Endothelial cell of umbilical vein (primary cell): ENCODE data around the gene KRT86. TPM values are rescaled to one million over a fixed set of nuclear protein-coding genes. Genes with fewer than 3 reads are reported as not detected.

Experiments used
- BruUV-seq: library from RNA; stranded (reverse); fragments of 400-500 nt; replicated peaks from 2 replicates; lab custom pipeline; 2021; lab: Mats Ljungman, UMichigan
- CTCF ChIA-PET: fragments of 300-600, 350-600 bp; sonication (Branson Sonifier 250); formaldehyde crosslinking; loops from one replicate; lab custom pipeline; 2021; ENCODE audit warnings: antibody characterized with exemption, inconsistent platforms; lab: Charles Lee
- POLR2A ChIA-PET: fragments of 300-600, 350-600 bp; sonication (Branson Sonifier 250); formaldehyde crosslinking; loops from one replicate; lab custom pipeline; 2021; ENCODE audit warnings: antibody characterized with exemption, inconsistent platforms; lab: Charles Lee
- DNase-seq: peaks from one replicate; pipeline ENCODE4 v3.0.0-alpha.2; 2011; ENCODE audit warnings: low read depth, low spot score
- FAIRE-seq: peaks from 2 replicates; lab custom pipeline; 2011; peaks lifted over from hg19 to GRCh38; lab: Jason Lieb, UNC
- H2AFZ ChIP-seq: 2 replicates; pipeline ENCODE4 v1.6.0; 2012; ENCODE audit warnings: low read depth, low read length, control low read depth, inconsistent platforms
- H3K27ac ChIP-seq: 2 replicates; pipeline ENCODE4 v1.5.1; 2011; ENCODE audit warnings: low read depth, mild to moderate bottlenecking, control low read depth, low read length, moderate library complexity; ENCODE audit not compliant: insufficient read depth
- H3K27me3 ChIP-seq, 2 experiments: 2 replicates each; pipeline versions ENCODE4 v1.6.0 to v1.6.1; 2011; ENCODE audit warnings: low read length in 2 of 2, mixed read lengths in 1 of 2; ENCODE audit not compliant: control insufficient read depth in 2 of 2, insufficient read depth in 2 of 2
- H3K36me3 ChIP-seq, 2 experiments: 2 replicates in 1 of 2; 3 replicates in 1 of 2; pipeline ENCODE4 v1.5.1; 2011; ENCODE audit warnings: low read length in 2 of 2, mild to moderate bottlenecking in 1 of 2, moderate library complexity in 1 of 2; ENCODE audit not compliant: control insufficient read depth in 2 of 2, insufficient read depth in 2 of 2; ENCODE audit errors: extremely low read depth in 1 of 2
- H3K4me1 ChIP-seq: 3 replicates; pipeline ENCODE4 v1.5.1; 2011; ENCODE audit warnings: mild to moderate bottlenecking, low read length; ENCODE audit not compliant: control insufficient read depth, insufficient read depth; ENCODE audit errors: extremely low read depth
- H3K4me2 ChIP-seq: 2 replicates; pipeline ENCODE4 v1.6.1; 2011; ENCODE audit warnings: low read length, control low read depth, mixed read lengths; ENCODE audit not compliant: insufficient read depth
- H3K4me3 ChIP-seq, 3 experiments: fragments of 200-600 bp in 1 of 3; sonication (generic), shearing (Covaris generic) in 1 of 3; replicated peaks in 1 of 3; 2 replicates each; pipeline ENCODE4 v1.5.1; 2011 to 2016; ENCODE audit warnings: control low read depth in 3 of 3, low read length in 3 of 3, mild to moderate bottlenecking in 2 of 3, inconsistent platforms in 1 of 3, low read depth in 1 of 3, moderate library complexity in 1 of 3; ENCODE audit not compliant: insufficient read depth in 1 of 3
- H3K79me2 ChIP-seq: 2 replicates; pipeline ENCODE4 v1.6.0; 2012; ENCODE audit warnings: low read length, inconsistent platforms; ENCODE audit not compliant: control insufficient read depth, insufficient read depth
- H3K9ac ChIP-seq: replicated peaks from 2 replicates; pipeline ENCODE3; 2011; ENCODE audit warnings: low read length, control low read depth; ENCODE audit not compliant: insufficient read depth; ENCODE audit errors: extremely low read depth
- H3K9me1 ChIP-seq: replicated peaks from 3 replicates; pipeline ENCODE4 v1.6.0; 2011; ENCODE audit warnings: mild to moderate bottlenecking, low read length; ENCODE audit not compliant: control insufficient read depth, insufficient read depth; ENCODE audit errors: extremely low read depth
- H3K9me3 ChIP-seq: replicated peaks from 2 replicates; pipeline ENCODE4 v1.5.1; 2012; ENCODE audit warnings: low read length, inconsistent platforms; ENCODE audit not compliant: control insufficient read depth, insufficient read depth
- H4K20me1 ChIP-seq: replicated peaks from 2 replicates; pipeline ENCODE3; 2011; ENCODE audit warnings: mild to moderate bottlenecking, low read length; ENCODE audit not compliant: control insufficient read depth, insufficient read depth; ENCODE audit errors: extremely low read depth
- CTCF ChIP-seq, 2 donors: IDR thresholded peaks; 1 replicate in 1 of 2; 2 replicates in 1 of 2; pipeline ENCODE4 v1.5.1; 2011; ENCODE audit warnings: low read length in 2 of 2, mild to moderate bottlenecking in 2 of 2, moderate library complexity in 2 of 2, control low read depth in 1 of 2, inconsistent platforms in 1 of 2, low read depth in 1 of 2; ENCODE audit not compliant: insufficient read depth in 1 of 2; ENCODE audit errors: extremely low read depth in 1 of 2
- EZH2 ChIP-seq: IDR thresholded peaks from 2 replicates; pipeline ENCODE4 v1.6.1; 2012; ENCODE audit warnings: borderline replicate concordance, low read depth, mild to moderate bottlenecking, moderate library complexity, low read length, inconsistent platforms; ENCODE audit not compliant: severe bottlenecking
- FOS ChIP-seq: IDR thresholded peaks from 2 replicates; pipeline ENCODE4 v1.6.1; 2011; ENCODE audit warnings: mild to moderate bottlenecking, low read length, moderate library complexity, borderline replicate concordance; ENCODE audit not compliant: insufficient read depth
- GATA2 ChIP-seq: IDR thresholded peaks from 2 replicates; pipeline ENCODE4 v1.7.0; 2011; ENCODE audit warnings: low read depth, mild to moderate bottlenecking, moderate library complexity, mixed read lengths, low read length; ENCODE audit not compliant: insufficient read length, insufficient read depth
- JUN ChIP-seq: IDR thresholded peaks from 2 replicates; pipeline ENCODE4 v1.6.1; 2011; ENCODE audit warnings: borderline replicate concordance, low read depth; ENCODE audit not compliant: insufficient read length, insufficient read depth
- MAX ChIP-seq: IDR thresholded peaks from 2 replicates; pipeline ENCODE4 v1.6.1; 2011; ENCODE audit not compliant: insufficient read depth, insufficient read length
- MYC ChIP-seq: IDR thresholded peaks from one replicate; pipeline ENCODE4 v1.6.1; 2011; ENCODE audit warnings: mild to moderate bottlenecking, low read depth, low read length
- POLR2A ChIP-seq: IDR thresholded peaks from 2 replicates; pipeline ENCODE4 v1.6.1; 2012; ENCODE audit warnings: low read depth, mild to moderate bottlenecking, control low read depth, low read length
- POLR2AphosphoS5 ChIP-seq: IDR thresholded peaks from 2 replicates; pipeline ENCODE4 v1.6.1; 2012; ENCODE audit warnings: low read depth, mild to moderate bottlenecking, control low read depth, low read length, moderate library complexity; ENCODE audit not compliant: insufficient read depth
- dilution Hi-C: fragments of 300-500 bp; cut with MboI; formaldehyde crosslinking; loops from one replicate; pipeline ENCODE4 v1.15.0; 2019; ENCODE audit warnings: low sequenced_read_pairs; ENCODE audit not compliant: extremely low pct_ligation_motif_present
- intact Hi-C: fragments of 100-400 bp; cut with micrococcal nuclease; formaldehyde crosslinking; loops from one replicate; pipeline ENCODE4 v1.10.0; 2022
- polyA plus RNA-seq, 4 experiments: library from polyadenylated mRNA; depleted of rRNA in 3 of 4; stranded (reverse) in 3 of 4; unstranded in 1 of 4; fragments of >200 nt; gene quantifications; 2 replicates each; pipeline versions ENCODE4 v1.2.1 to v1.2.3, GENCODE V29; 2011 to 2012; ENCODE audit warnings: missing spikeins in 1 of 4
- total RNA-seq: library from RNA; stranded (reverse); gene quantifications from 2 replicates; pipeline ENCODE4 v1.2.3, GENCODE V29; 2021

The KRT86 gene
- total and polyA plus RNA-seq, 2 donors (not counting 3 experiments of a cell fraction or from before 2014, with no cell fraction given): not detected

- no peaks in the 10 kb centered on the region for H3K36me3 ChIP-seq
- H2AFZ ChIP-seq: no peak overlapping the region
- peaks cover 7 to 19% of the 10 kb centered on the region in 2 experiments for H3K27me3 ChIP-seq
- CTCF ChIA-PET: interaction anchor here (0.6 to 1.1 kb wide), 3 partner anchors 9 to 628 kb away, joined by 3 to 4 read pairs (median 4); no protein-coding TSS in a partner anchor
- TF ChIP-seq JUN (no peak), GATA2 (no peak), MYC (no peak), POLR2AphosphoS5 (no peak), MAX (no peak), EZH2 (no peak), POLR2A (no peak), CTCF (IDR thresholded peaks at IDR 0.05; ENCODE audit: extremely low read depth in 1 of 2, insufficient read depth in 1 of 2, low read depth in 1 of 2, low read length in 2 of 2) (no peak), FOS (no peak)
- no peak for FAIRE-seq
- no peaks in the 10 kb centered on the region for H3K79me2 ChIP-seq
- H3K4me1 ChIP-seq: no peaks in the 10 kb centered on the region
- dilution Hi-C loops: no loop called here
- H3K4me2 ChIP-seq: no peak overlapping the region
- no TSS peak for BruUV-seq
- H3K4me3 ChIP-seq: no peak overlapping the region
- H3K27ac ChIP-seq: no peak overlapping the region
- intact Hi-C loops: no loop called here
- H3K9me1 ChIP-seq: no peaks in the 10 kb centered on the region
- DNase-seq: no peak
- H4K20me1 ChIP-seq: no peaks in the 10 kb centered on the region
- no peaks in the 10 kb centered on the region for H3K9me3 ChIP-seq
- H3K9ac ChIP-seq: no peak overlapping the region
- POLR2A ChIA-PET: no interaction called here
Measured at GRCh38 chr12:52349196-52349595, 74.8 kb downstream of the KRT86 start.
